Esophagus muscularis mucosa (tissue), 3 donors: ENCODE measurements around the gene MAPK13.

Source experiments
- POLR2A ChIP-seq: fragments of 450-650 bp; IDR thresholded peaks from one replicate; pipeline ENCODE4 v1.6.1; 2017; ENCODE audit warnings: antibody characterized with exemption, moderate library complexity, mild to moderate bottlenecking, low read depth
- POLR2AphosphoS5 ChIP-seq, 2 donors: sonication (generic); formaldehyde crosslinking; IDR thresholded peaks; one replicate each; pipeline ENCODE4 v1.6.1; 2017; ENCODE audit warnings: antibody characterized with exemption in 2 of 2
- TF ChIP-seq, protein P1 (sequence below), 3 experiments: fragments of 200-600 bp in 2 of 3; fragments of 450-650 bp in 1 of 3; sonication (generic) in 2 of 3; IDR thresholded peaks; one replicate each; pipeline ENCODE4 v1.5.1; 2017 to 2019; ENCODE audit warnings: antibody characterized with exemption in 3 of 3, mild to moderate bottlenecking in 2 of 3, moderate library complexity in 1 of 3

DNA sequence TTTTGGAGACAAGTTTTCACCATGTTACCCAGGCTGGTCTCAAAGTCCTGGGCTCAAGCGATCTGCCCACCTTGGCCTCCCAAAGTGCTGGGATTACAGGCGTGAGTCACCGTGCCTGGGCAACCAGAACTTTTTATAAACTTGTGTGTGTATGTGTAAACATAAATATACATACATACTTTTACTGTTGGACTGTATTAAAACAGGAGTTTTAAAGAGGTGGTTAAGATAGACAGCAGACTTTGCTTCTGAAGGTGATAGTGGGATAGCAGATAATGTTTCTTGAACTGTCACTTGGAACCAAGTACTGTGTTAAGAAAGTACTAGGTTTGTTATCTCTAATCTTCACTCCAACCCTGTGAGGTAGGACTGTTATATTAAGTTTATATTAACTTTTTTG lies 28.6 kb upstream of the MAPK13 start:
- TF ChIP-seq, protein P1, sequence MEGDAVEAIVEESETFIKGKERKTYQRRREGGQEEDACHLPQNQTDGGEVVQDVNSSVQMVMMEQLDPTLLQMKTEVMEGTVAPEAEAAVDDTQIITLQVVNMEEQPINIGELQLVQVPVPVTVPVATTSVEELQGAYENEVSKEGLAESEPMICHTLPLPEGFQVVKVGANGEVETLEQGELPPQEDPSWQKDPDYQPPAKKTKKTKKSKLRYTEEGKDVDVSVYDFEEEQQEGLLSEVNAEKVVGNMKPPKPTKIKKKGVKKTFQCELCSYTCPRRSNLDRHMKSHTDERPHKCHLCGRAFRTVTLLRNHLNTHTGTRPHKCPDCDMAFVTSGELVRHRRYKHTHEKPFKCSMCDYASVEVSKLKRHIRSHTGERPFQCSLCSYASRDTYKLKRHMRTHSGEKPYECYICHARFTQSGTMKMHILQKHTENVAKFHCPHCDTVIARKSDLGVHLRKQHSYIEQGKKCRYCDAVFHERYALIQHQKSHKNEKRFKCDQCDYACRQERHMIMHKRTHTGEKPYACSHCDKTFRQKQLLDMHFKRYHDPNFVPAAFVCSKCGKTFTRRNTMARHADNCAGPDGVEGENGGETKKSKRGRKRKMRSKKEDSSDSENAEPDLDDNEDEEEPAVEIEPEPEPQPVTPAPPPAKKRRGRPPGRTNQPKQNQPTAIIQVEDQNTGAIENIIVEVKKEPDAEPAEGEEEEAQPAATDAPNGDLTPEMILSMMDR (IDR thresholded peaks at IDR 0.05) = no peak
- TF ChIP-seq POLR2AphosphoS5 (IDR thresholded peaks at IDR 0.05) (no peak), POLR2A (no peak)
